ENCODE measurements around the gene ZNF593OS.

Gene ZNF593OS

DNA sequence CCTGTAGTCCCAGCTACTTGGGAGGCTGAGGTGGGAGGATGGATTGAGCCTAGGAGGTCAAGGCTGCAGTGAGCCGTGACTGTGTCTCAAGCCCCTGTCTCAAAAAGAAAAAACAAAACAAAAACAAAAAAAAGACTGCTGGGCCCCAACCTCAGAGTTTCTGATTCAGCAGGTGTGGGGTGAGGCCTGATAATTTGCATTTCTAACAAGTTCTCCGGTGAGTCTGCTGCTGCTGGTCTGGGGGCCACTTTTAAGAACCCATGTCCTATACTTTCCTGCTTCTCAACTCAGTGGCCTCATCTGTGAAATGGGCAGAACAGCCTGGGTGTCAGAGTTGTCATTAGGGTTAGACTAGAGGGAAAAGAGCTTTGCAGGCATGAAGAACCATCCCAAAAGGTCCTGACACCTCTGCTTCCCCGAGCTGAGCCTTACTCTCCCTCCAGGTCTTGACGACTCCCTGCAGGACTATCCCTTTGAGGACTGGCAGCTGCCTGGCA, 8.4 kb upstream of the ZNF593OS start:
- no peak for DNase-seq (ENCODE audit: low spot score)
- TF ChIP-seq, protein P1, sequence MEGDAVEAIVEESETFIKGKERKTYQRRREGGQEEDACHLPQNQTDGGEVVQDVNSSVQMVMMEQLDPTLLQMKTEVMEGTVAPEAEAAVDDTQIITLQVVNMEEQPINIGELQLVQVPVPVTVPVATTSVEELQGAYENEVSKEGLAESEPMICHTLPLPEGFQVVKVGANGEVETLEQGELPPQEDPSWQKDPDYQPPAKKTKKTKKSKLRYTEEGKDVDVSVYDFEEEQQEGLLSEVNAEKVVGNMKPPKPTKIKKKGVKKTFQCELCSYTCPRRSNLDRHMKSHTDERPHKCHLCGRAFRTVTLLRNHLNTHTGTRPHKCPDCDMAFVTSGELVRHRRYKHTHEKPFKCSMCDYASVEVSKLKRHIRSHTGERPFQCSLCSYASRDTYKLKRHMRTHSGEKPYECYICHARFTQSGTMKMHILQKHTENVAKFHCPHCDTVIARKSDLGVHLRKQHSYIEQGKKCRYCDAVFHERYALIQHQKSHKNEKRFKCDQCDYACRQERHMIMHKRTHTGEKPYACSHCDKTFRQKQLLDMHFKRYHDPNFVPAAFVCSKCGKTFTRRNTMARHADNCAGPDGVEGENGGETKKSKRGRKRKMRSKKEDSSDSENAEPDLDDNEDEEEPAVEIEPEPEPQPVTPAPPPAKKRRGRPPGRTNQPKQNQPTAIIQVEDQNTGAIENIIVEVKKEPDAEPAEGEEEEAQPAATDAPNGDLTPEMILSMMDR (IDR thresholded peaks at IDR 0.05; ENCODE audit: borderline replicate concordance, control extremely low read depth, extremely low read depth, insufficient read depth, missing control alignments), result no peak
- in situ Hi-C loops (cut with MboI; ENCODE audit: low sequenced_read_pairs, unreplicated experiment), result no loop called here

DNA sequence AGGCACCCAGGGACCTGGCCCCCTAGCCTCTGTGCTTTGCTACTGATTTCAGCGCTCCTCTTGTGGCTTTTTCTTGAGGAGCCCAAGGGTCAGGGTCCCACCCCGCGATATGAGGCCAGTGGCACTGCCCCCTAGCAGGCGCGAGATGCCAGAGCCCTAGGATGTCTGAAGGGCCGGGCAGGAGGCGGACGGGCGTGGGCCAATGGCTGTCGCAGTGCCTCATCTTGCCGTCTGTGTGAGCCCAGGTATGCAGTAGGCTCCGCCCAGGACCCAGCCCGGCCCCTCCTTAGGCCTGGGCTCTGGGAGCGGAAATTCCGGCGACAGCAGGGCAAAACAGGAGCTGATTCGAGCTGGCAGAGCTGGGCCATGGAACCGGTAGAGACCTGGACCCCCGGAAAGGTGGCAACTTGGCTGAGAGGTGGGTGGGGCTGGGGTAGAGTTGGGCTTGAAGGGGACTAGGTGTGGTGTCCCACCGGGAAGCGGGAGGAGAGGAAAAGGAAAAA, 5.6 kb upstream of the ZNF593OS start, which contains the start of gene CNKSR1:
CNKSR1 (plus strand) TSS at position 310 of the 503 bp plus-strand sequence; CDS start at position 367, 57 bp downstream.
- DNase-seq (ENCODE audit: low spot score), result no peak
- in situ Hi-C loops (cut with MboI; ENCODE audit: low sequenced_read_pairs, unreplicated experiment), result no loop called here

DNA sequence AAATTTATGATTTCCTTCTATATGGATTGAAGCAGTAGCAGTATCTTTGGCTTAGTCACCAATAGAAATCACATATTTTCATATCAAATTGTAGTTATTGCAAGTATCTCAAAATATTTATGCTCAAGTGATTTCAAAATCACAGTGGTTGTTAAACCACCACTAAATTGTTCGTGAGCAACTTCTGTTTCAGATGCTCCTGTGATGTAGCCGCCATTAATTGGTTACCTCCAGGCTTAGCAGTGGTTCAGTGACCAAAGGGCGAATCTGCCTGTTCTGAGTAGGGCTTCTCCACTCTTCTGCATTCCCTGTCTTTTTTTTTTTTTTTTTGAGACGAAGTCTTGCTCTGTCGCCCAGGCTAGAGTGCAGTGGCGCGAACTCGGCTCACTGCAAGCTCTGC, 3.7 kb upstream of the ZNF593OS start:
- no peak for DNase-seq (ENCODE audit: low spot score)
- TF ChIP-seq, protein P1 (IDR thresholded peaks at IDR 0.05; ENCODE audit: borderline replicate concordance, control extremely low read depth, extremely low read depth, insufficient read depth, missing control alignments), result no peak
- in situ Hi-C loops (cut with MboI; ENCODE audit: low sequenced_read_pairs, unreplicated experiment), result no loop called here

More for the DNA sequence above, 5.6 kb upstream of the ZNF593OS start, which contains the start of gene CNKSR1:
- TF ChIP-seq, protein P1 (IDR thresholded peaks at IDR 0.05; ENCODE audit: borderline replicate concordance, control extremely low read depth, extremely low read depth, insufficient read depth, missing control alignments), result no peak

DNA sequence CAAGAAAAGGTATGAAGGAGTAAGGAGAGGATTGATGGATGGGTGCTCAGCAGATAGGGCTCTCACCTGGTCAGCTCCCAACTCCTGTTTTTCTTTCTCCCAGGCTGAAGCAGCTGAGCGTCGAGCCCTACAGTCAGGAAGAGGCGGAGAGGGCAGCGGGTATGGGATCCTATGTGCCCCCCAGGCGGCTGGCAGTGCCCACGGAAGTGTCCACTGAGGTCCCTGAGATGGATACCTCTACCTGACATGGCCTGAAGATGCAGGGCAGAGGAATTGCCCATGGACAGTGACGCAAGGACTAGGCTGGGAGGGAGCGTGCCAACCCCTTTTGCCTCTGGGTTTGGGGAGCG, 1.2 kb downstream of the ZNF593OS start:
- TF ChIP-seq, protein P1 (IDR thresholded peaks at IDR 0.05; ENCODE audit: borderline replicate concordance, control extremely low read depth, extremely low read depth, insufficient read depth, missing control alignments), result no peak
- in situ Hi-C loops (cut with MboI; ENCODE audit: low sequenced_read_pairs, unreplicated experiment), result no loop called here
- no peak for DNase-seq (ENCODE audit: low spot score)

DNA sequence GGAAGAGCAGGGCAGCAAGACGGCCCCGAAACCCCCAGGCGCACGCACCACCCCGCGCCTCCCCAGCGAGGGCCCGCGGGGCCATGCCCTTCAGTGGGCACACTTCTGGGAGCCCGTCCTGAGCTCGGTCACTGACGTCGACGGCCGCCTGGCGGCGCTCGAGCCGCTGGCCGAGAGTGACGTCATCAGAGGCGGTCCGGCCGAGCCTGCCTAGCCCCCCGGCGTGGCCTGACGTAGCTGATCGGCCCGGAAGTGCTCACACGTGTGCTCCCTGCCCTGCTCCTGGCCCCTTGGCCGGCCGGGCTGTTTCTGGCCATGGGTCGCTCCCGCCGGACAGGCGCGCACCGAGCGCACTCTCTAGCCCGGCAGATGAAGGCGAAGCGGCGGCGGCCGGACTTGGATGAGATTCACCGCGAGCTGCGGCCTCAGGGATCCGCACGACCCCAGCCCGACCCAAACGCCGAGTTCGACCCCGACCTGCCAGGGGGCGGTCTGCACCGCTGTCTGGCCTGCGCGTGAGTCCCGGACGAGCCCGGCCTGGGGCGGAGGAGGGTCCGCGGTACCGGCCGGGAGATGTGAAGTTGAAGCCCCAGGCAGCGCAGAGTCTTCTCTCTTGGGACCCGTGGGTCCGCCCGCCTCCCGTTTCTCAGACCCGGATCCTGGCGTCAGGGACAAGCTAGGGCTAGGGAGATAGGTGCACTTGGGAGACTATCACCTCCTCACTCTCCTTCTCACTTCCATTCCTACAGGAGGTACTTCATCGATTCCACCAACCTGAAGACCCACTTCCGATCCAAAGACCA, 1.8 kb downstream of the ZNF593OS start, which contains the start of gene ZNF593:
ZNF593 (plus strand) TSS at position 240 of the 803 bp plus-strand sequence; CDS start at position 316, 76 bp downstream.
- TF ChIP-seq, protein P1 (IDR thresholded peaks at IDR 0.05; ENCODE audit: borderline replicate concordance, control extremely low read depth, extremely low read depth, insufficient read depth, missing control alignments), result peak; percentile 97
- in situ Hi-C loops (cut with MboI; ENCODE audit: low sequenced_read_pairs, unreplicated experiment), result no loop called here
- DNase-seq (ENCODE audit: low spot score), result peak; percentile 100

DNA sequence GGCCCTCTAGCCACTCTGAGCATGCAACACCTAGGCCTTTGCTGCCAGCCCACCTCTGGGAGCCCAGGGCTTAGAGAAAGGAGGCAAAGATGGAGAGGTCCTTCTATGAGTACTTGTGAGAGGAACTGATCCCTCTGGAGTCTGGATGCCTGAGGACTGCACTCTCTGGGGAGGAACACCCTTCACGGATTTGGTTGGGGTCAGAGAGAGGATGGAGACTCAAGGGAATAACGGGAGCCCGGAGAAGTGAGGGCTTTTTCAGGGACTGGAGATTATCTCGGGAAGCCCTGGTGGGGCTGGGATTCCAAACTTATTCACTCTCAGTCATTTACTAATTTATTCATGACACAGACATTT, 2.5 kb downstream of the ZNF593OS start:
- TF ChIP-seq, protein P1 (IDR thresholded peaks at IDR 0.05; ENCODE audit: borderline replicate concordance, control extremely low read depth, extremely low read depth, insufficient read depth, missing control alignments), result no peak
- no peak for DNase-seq (ENCODE audit: low spot score)
- in situ Hi-C loops (cut with MboI; ENCODE audit: low sequenced_read_pairs, unreplicated experiment), result no loop called here

Measured in GM13976 (cell line).